K562 (cell line): ENCODE data around the gene CORT. TPM values are rescaled to one million over a fixed set of nuclear protein-coding genes. Genes with fewer than 3 reads are reported as not detected.
A peak's percentile ranks its signal among the peaks of the same experiment; 100 is the strongest.

ENCODE experiments used
- GATAD2A ChIP-seq: fragments of 450-650 bp; IDR thresholded peaks from 2 replicates; pipeline ENCODE4 v1.6.1; 2017
- HBP1 ChIP-seq: fragments of 450-650 bp; formaldehyde crosslinking; IDR thresholded peaks from 2 replicates; pipeline ENCODE4 v1.4.0; 2022; ENCODE audit warnings: missing genetic modification characterization
- HNRNPUL1 ChIP-seq: fragments of 200-400 bp; formaldehyde crosslinking; IDR thresholded peaks from 2 replicates; pipeline ENCODE4 v1.6.1; 2017; ENCODE audit warnings: low read length
- IFI16 ChIP-seq: fragments of 250-450 bp; sonication (Bioruptor Pico); IDR thresholded peaks from 2 replicates; pipeline ENCODE4 v2.1.2; 2022; ENCODE audit warnings: mild to moderate bottlenecking, inconsistent platforms
- JUN ChIP-seq, 2 experiments: sonication (generic) in 1 of 2; formaldehyde crosslinking in 1 of 2; IDR thresholded peaks; 2 replicates each; pipeline versions ENCODE4 v1.6.1 to v1.8.0; 2012 to 2022; ENCODE audit warnings: borderline replicate concordance in 2 of 2, mild to moderate bottlenecking in 2 of 2, improper control_type of control experiment in 1 of 2, low read depth in 1 of 2, low read length in 1 of 2, missing genetic modification reagents in 1 of 2
- NR2C2 ChIP-seq, 2 experiments: fragments of 200-800 bp in 1 of 2; sonication (Bioruptor generic) in 1 of 2; sonication (generic) in 1 of 2; formaldehyde crosslinking in 1 of 2; IDR thresholded peaks; 2 replicates each; pipeline versions ENCODE4 v1.6.1 to v1.8.0; 2016 to 2022; ENCODE audit warnings: mild to moderate bottlenecking in 1 of 2, missing compliant biosample characterization in 1 of 2, missing genetic modification characterization in 1 of 2, missing genetic modification reagents in 1 of 2
- POLR2H ChIP-seq: IDR thresholded peaks from 2 replicates; pipeline ENCODE4 v1.6.1; 2016; ENCODE audit warnings: missing genetic modification characterization, low read depth, mild to moderate bottlenecking, control low read depth, missing compliant biosample characterization, moderate library complexity
- PTRF ChIP-seq: fragments of 450-650 bp; IDR thresholded peaks from 2 replicates; pipeline ENCODE4 v1.6.1; 2016; ENCODE audit warnings: mild to moderate bottlenecking, missing genetic modification characterization, missing compliant biosample characterization
- PURB ChIP-seq: sonication (generic); formaldehyde crosslinking; IDR thresholded peaks from 2 replicates; pipeline ENCODE4 v1.9.0; 2021; ENCODE audit warnings: low read depth, mild to moderate bottlenecking, missing genetic modification reagents
- SMAD4 ChIP-seq: fragments of 250-450 bp; sonication (Bioruptor Pico); conservative IDR thresholded peaks from 2 replicates; pipeline ENCODE4 v1.8.0; 2021; ENCODE audit warnings: inconsistent platforms, mild to moderate bottlenecking, moderate library complexity
- TFE3 ChIP-seq: fragments of 450-650 bp; formaldehyde crosslinking; IDR thresholded peaks from 2 replicates; pipeline ENCODE4 v1.4.0; 2020; ENCODE audit warnings: mild to moderate bottlenecking, mixed read lengths
- ZFP1 ChIP-seq: fragments of 450-650 bp; formaldehyde crosslinking; IDR thresholded peaks from 2 replicates; pipeline ENCODE4 v1.4.0; 2020; ENCODE audit warnings: mild to moderate bottlenecking, mixed read lengths
- ZNF121 ChIP-seq: sonication (generic); formaldehyde crosslinking; conservative IDR thresholded peaks from 2 replicates; pipeline ENCODE4 v1.8.0; 2022; ENCODE audit warnings: missing genetic modification reagents
- ZNF23 ChIP-seq: fragments of 250-450 bp; sonication (Bioruptor Pico); IDR thresholded peaks from 2 replicates; pipeline ENCODE4 v1.4.0; 2020; ENCODE audit warnings: mild to moderate bottlenecking
- ZNF583 ChIP-seq: fragments of 250-450 bp; sonication (Bioruptor Pico); IDR thresholded peaks from 2 replicates; pipeline ENCODE4 v1.4.0; 2020
- polyA plus RNA-seq, 8 experiments: library from polyadenylated mRNA; depleted of rRNA in 4 of 8; stranded (reverse) in 5 of 8; unstranded in 3 of 8; fragments of >200 nt; fragmentation: Nextera tagmentation in 2 of 8; fragmentation: Illumina TruSeq in 1 of 8; extraction: Ambion mirVana in 2 of 8; extraction: Trizol in 1 of 8; gene quantifications; 2 replicates each; pipeline versions ENCODE4 v1.2.1 to v1.2.3, GENCODE V29; 2011 to 2014; ENCODE audit warnings: inconsistent platforms in 1 of 8, missing spikeins in 1 of 8
- total RNA-seq, 7 experiments: library from RNA; depleted of rRNA in 6 of 7; stranded (reverse); fragments of >200 nt in 6 of 7; fragmentation: Illumina TruSeq in 2 of 7; extraction: Trizol in 2 of 7; gene quantifications; 2 replicates each; pipeline versions ENCODE4 v1.2.1 to v1.2.3, GENCODE V29; 2011 to 2021; ENCODE audit warnings: low replicate concordance in 1 of 7
- TF ChIP-seq, protein P1 (sequence below): fragments of 450-650 bp; IDR thresholded peaks from 2 replicates; pipeline ENCODE4 v1.6.1; 2016; ENCODE audit warnings: missing biosample characterization, missing genetic modification characterization
- TF ChIP-seq, protein P2 (sequence below): fragments of 450-650 bp; conservative IDR thresholded peaks from 2 replicates; pipeline ENCODE4 v1.6.1; 2016; ENCODE audit warnings: missing genetic modification characterization, low read depth, mild to moderate bottlenecking, missing compliant biosample characterization, moderate library complexity
- TF ChIP-seq, protein P3 (sequence below): sonication (generic); IDR thresholded peaks from 2 replicates; pipeline ENCODE4 v1.6.1; 2016
- TF ChIP-seq, protein P4 (sequence below): fragments of 450-650 bp; IDR thresholded peaks from 2 replicates; pipeline ENCODE4 v1.7.0; 2016; ENCODE audit warnings: borderline replicate concordance

The CORT gene
- total and polyA plus RNA-seq, 9 of the 15 experiments (the other 6 are each of a cell fraction or from before 2014, with no cell fraction given), result 0.08 to 0.54 (median 0.13) TPM; not detected in 5

DNA sequence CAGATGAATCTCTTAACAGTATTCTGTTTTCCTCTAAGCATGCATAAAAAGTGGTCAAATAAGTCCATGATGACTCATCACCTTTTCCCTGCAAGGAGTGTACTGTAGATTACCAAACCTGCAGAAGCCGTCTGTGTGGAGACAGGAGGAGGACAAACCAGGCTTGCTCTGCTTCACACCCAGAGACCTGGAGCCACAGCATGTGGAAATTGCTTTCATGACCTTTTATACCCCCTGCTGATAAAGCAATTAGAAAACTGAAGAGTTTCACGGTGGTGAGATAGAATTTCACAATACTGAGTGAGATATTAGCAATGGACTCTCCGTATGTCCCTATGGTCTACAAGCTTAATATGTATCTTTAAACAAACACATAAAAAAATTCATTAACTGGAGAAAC, 9.4 kb downstream of the CORT start (continued):
- TF ChIP-seq, protein P1, sequence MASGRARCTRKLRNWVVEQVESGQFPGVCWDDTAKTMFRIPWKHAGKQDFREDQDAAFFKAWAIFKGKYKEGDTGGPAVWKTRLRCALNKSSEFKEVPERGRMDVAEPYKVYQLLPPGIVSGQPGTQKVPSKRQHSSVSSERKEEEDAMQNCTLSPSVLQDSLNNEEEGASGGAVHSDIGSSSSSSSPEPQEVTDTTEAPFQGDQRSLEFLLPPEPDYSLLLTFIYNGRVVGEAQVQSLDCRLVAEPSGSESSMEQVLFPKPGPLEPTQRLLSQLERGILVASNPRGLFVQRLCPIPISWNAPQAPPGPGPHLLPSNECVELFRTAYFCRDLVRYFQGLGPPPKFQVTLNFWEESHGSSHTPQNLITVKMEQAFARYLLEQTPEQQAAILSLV (tag), result no peak
- TF ChIP-seq ZFP1 (no peak), SMAD4 (CRISPR knock-in tag) (0 out of 2 replicates have a peak, but pooled peaks have one; percentile 67), TFE3 (CRISPR knock-in tag) (no peak), HBP1 (CRISPR knock-in tag) (no peak), PURB (CRISPR knock-in tag) (no peak), JUN (IDR thresholded peaks at IDR 0.05; ENCODE audit: borderline replicate concordance, low read depth, low read length) (peak; percentile 81), JUN (CRISPR knock-in tag; IDR thresholded peaks at IDR 0.05; ENCODE audit: borderline replicate concordance) (no peak), ZNF121 (no peak), ZNF23 (CRISPR knock-in tag) (no peak), NR2C2 (CRISPR knock-in tag; IDR thresholded peaks at IDR 0.05) (no peak), NR2C2 (tag; IDR thresholded peaks at IDR 0.05) (peak; percentile 66), IFI16 (CRISPR knock-in tag) (no peak), POLR2H (no peak), GATAD2A (peak; percentile 68; the same call in 1 of the 2 replicates), HNRNPUL1 (no peak), ZNF583 (no peak), PTRF (tag) (no peak)
- TF ChIP-seq, protein P2, sequence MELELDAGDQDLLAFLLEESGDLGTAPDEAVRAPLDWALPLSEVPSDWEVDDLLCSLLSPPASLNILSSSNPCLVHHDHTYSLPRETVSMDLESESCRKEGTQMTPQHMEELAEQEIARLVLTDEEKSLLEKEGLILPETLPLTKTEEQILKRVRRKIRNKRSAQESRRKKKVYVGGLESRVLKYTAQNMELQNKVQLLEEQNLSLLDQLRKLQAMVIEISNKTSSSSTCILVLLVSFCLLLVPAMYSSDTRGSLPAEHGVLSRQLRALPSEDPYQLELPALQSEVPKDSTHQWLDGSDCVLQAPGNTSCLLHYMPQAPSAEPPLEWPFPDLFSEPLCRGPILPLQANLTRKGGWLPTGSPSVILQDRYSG, result 0 out of 2 replicates have a peak, but pooled peaks have one; percentile 54
- TF ChIP-seq, protein P3, sequence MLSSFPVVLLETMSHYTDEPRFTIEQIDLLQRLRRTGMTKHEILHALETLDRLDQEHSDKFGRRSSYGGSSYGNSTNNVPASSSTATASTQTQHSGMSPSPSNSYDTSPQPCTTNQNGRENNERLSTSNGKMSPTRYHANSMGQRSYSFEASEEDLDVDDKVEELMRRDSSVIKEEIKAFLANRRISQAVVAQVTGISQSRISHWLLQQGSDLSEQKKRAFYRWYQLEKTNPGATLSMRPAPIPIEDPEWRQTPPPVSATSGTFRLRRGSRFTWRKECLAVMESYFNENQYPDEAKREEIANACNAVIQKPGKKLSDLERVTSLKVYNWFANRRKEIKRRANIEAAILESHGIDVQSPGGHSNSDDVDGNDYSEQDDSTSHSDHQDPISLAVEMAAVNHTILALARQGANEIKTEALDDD, result peak; percentile 40; the same call in 1 of the 2 replicates
- TF ChIP-seq, protein P4, sequence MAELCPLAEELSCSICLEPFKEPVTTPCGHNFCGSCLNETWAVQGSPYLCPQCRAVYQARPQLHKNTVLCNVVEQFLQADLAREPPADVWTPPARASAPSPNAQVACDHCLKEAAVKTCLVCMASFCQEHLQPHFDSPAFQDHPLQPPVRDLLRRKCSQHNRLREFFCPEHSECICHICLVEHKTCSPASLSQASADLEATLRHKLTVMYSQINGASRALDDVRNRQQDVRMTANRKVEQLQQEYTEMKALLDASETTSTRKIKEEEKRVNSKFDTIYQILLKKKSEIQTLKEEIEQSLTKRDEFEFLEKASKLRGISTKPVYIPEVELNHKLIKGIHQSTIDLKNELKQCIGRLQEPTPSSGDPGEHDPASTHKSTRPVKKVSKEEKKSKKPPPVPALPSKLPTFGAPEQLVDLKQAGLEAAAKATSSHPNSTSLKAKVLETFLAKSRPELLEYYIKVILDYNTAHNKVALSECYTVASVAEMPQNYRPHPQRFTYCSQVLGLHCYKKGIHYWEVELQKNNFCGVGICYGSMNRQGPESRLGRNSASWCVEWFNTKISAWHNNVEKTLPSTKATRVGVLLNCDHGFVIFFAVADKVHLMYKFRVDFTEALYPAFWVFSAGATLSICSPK, result no peak
